KBM-7 (cell line): ENCODE measurements around the gene PEPD.

Experiments
- DNase-seq: peaks from one replicate; pipeline ENCODE4 v3.0.0-alpha.2; 2015
- in situ Hi-C: fragments of 300-500 bp; cut with MboI; formaldehyde crosslinking; loops from 2 replicates; pipeline ENCODE4 v1.14.3; 2020; ENCODE audit warnings: low sequenced_read_pairs, low pct_unique_long_range_greater_than_20kb, mixed read lengths

The PEPD gene

GRCh38 chr19:33465834-33466233, 55.8 kb downstream of the PEPD start:
- in situ Hi-C loops: no loop called here
- DNase-seq: peak; percentile 15

GRCh38 chr19:33465371-33465770, 56.2 kb downstream of the PEPD start:
- in situ Hi-C loops: no loop called here
- DNase-seq: no peak

- in situ Hi-C loops: no loop called here
Observed at GRCh38 chr19:33464733-33465115, 56.9 kb downstream of the PEPD start.

GRCh38 chr19:33464010-33464732, 57.4 kb downstream of the PEPD start:
- DNase-seq: no peak
- in situ Hi-C loops: no loop called here

More at GRCh38 chr19:33464733-33465115, 56.9 kb downstream of the PEPD start:
- DNase-seq: no peak

- in situ Hi-C loops: no loop called here
- no peak for DNase-seq
Observed at GRCh38 chr19:33463199-33463598, 58.4 kb downstream of the PEPD start.

- in situ Hi-C loops: no loop called here
- no peak for DNase-seq
Observed at GRCh38 chr19:33462112-33462791, 59.3 kb downstream of the PEPD start.

GRCh38 chr19:33461256-33462111, 60.1 kb downstream of the PEPD start:
- DNase-seq: no peak
- in situ Hi-C loops: no loop called here

- in situ Hi-C loops: no loop called here
- DNase-seq: no peak
Observed at GRCh38 chr19:33460221-33460908, 61.2 kb downstream of the PEPD start.

- in situ Hi-C loops: no loop called here
Observed at GRCh38 chr19:33459222-33460090, 62.1 kb downstream of the PEPD start.

GRCh38 chr19:33458807-33459206, 62.8 kb downstream of the PEPD start:
- in situ Hi-C loops: no loop called here
- DNase-seq: no peak

More at GRCh38 chr19:33459222-33460090, 62.1 kb downstream of the PEPD start:
- no peak for DNase-seq

- in situ Hi-C loops: no loop called here
- no peak for DNase-seq
Observed at GRCh38 chr19:33458171-33458633, 63.4 kb downstream of the PEPD start.

- in situ Hi-C loops: no loop called here
- DNase-seq: no peak
Observed at GRCh38 chr19:33456845-33457220, 64.8 kb downstream of the PEPD start.

- DNase-seq: no peak
- in situ Hi-C loops: no loop called here
Observed at GRCh38 chr19:33456076-33456844, 65.3 kb downstream of the PEPD start.

- no peak for DNase-seq
- in situ Hi-C loops: no loop called here
Observed at GRCh38 chr19:33453265-33453664, 68.3 kb downstream of the PEPD start.

- DNase-seq: no peak
- in situ Hi-C loops: no loop called here
Observed at GRCh38 chr19:33450689-33451088, 70.9 kb downstream of the PEPD start.

GRCh38 chr19:33449799-33450198, 71.8 kb downstream of the PEPD start:
- in situ Hi-C loops: loop anchor here (25.0 kb wide), 1 partner anchor 313 kb away; no protein-coding TSS in a partner anchor

GRCh38 chr19:33448159-33448516, 73.5 kb downstream of the PEPD start:
- no peak for DNase-seq
- in situ Hi-C loops: loop anchor here (25.0 kb wide), 1 partner anchor 314 kb away; no protein-coding TSS in a partner anchor

More at GRCh38 chr19:33449799-33450198, 71.8 kb downstream of the PEPD start:
- DNase-seq: no peak
